PFSK-1 (cell line): ENCODE measurements around the gene C1orf159.

ENCODE experiments used
- POLR2AphosphoS5 ChIP-seq: IDR thresholded peaks from 2 replicates; pipeline ENCODE4 v1.6.1; 2012; ENCODE audit warnings: low read depth, mild to moderate bottlenecking, control low read depth, low read length, moderate library complexity
- TAF1 ChIP-seq: IDR thresholded peaks from 2 replicates; pipeline ENCODE4 v1.6.1; 2012; ENCODE audit warnings: low read length, control low read depth, borderline replicate concordance; ENCODE audit not compliant: insufficient read depth

DNA sequence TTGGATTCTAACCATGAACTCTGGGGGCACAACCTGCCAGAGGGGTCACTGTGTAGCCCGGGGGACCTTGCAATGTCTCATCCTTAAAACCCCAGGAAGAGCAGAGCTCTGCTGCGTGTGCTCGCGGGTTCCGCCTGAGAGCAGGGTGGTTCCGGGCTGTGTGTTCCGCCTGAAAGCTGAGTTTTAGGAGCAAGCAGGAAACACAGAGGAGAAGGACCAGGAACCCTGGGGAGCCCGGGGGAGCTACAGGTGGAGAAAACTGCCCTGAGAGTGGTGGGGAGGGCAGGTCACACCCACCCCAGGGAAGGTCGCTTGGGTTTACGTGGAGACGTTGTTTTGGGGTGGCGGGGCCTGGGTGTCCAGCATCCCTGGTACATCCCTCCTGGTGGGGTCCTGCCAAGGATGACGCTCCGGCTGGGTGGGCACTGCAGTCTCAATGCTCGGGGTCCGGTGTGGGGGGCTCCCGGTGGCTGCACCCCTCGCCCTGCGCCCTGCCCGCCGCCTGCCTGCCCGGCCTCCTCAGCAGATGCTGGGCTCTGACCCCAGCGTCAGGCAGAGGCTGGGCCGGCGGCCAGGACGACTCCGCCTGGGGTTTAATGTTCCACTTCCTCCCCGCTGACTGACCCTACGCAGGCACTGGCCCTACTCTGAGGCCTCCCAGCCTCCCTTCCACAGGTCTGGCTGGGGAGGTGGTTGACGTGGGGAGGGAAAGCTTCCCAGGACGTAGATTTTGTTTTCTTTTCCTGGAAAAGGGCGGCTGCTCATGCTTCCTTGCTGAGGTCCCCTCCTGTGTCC, 17.3 kb upstream of the C1orf159 start:
- no peak for TF ChIP-seq POLR2AphosphoS5
- TF ChIP-seq TAF1 = no peak
